HG03571 (cell line): Measurements from ENCODE around the gene BANF2.

Experiments
- ATAC-seq: cut with Tn5 transposase; IDR thresholded peaks from one replicate; pipeline ENCODE4 v1.9.1; 2021; ENCODE audit not compliant: unreplicated experiment

The BANF2 gene

GRCh38 chr20:17663486-17663885 is 36.3 kb upstream of the BANF2 start:
- no peak for ATAC-seq

DNA sequence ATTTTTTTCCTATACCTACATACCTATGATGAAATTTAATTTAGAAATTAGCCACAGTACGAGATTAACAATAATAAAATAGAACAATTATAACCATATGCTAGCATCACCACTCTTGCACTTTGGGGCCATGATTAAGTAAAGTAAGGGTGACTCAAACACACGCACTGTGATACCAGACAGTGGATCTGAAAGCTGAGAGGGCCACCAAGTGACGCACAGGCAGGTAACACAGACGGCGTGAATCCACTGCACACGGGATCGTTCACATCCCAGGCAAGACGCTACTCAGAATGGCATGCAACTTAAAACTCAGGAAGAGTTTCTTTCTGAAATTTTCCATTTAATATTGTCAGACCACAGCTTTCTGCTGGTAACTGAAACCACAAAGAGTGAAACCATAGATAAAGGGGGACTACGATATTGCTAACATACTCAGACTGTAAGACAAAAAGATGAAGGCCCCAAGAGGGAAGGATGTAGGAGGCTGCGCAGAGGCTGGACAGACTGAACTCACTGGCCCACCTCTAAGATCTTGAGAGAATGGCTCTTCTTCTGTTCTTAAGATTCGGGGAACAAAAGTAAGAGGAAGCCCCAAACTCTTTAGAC is 35.6 kb upstream of the BANF2 start:
- no peak for ATAC-seq

DNA sequence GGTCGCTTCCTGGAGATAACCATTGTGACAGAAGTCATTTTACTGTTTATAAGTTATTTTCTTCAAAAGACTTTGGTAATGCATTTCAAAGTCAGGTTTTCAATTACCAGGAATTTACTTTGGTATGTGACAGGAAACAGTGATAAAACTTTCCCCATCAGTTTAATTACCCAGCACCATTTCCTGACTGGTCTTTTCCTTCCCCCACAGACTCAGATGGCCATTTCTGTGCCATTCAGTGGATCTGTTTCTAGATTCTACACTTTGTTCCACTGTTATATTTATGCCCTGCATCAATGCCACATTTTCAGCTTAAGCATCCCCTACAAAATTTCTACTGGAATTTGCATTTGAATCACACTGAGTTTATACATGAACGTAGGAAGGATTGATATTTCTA is 34.0 kb upstream of the BANF2 start:
- no peak for ATAC-seq

DNA sequence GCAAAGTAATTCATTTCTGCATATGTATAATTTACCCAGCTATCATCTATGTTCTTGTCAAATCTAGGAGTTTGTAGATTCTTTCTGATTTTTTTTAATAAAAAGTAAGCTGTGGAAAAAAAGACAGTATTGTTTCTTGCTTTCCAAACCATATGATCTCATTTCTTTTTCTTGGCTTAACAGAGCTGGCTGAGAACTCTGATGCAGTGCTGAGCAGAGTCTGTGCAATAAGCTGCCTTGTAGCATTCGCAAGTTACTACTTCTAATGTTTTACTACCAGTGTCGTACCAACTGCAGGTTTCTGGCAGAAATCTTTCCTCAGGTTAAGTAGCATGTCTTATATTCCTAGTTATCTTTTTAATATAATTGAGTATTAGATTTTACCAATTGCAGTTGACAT is 33.3 kb upstream of the BANF2 start:
- ATAC-seq: no peak

- ATAC-seq: no peak
Observed at GRCh38 chr20:17667445-17667844, 32.3 kb upstream of the BANF2 start.

- ATAC-seq: no peak
Observed at GRCh38 chr20:17668432-17668831, 31.3 kb upstream of the BANF2 start.

- ATAC-seq: no peak
Observed at GRCh38 chr20:17669306-17669931, 30.3 kb upstream of the BANF2 start.

DNA sequence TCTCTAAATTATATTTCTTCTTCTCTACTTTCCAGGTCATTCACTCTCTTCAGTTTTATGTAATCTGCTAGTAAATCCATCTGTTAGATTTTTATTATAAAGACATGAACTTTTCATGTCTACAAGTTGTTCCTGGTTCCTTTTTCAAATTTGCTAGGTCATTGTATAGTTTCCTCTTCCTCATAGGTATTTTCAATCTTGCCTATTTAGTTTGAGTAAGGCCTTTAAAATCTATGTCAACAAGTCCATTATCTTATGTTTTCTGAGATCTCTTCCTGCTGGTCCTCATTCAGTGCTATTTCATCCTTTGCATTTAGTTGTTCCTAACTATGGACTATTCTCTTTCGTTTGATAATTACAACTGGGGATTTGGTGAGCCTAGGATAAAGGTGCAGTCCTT is 28.8 kb upstream of the BANF2 start:
- ATAC-seq: no peak

DNA sequence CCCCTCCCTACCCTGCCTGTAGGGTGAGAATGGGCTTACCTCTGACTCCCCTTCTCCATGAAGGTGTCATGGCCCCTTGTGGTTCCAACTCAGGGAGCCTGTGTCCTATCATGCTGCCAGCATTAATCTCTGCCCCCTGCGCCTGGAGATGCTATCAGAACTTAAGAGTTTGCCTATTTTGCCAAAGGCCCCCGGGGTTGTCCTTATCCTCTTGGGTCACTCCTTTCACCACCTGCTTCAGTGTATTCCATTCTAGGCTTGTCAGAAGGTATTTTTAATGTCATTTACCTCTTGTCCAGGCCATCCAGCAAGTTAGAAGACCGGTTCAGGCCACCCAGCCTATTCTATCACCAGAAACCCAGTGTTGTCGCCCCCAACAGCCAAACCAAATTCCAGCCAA is 28.2 kb upstream of the BANF2 start:
- ATAC-seq: no peak

- ATAC-seq: no peak
Observed at GRCh38 chr20:17673084-17673483, 26.7 kb upstream of the BANF2 start.

DNA sequence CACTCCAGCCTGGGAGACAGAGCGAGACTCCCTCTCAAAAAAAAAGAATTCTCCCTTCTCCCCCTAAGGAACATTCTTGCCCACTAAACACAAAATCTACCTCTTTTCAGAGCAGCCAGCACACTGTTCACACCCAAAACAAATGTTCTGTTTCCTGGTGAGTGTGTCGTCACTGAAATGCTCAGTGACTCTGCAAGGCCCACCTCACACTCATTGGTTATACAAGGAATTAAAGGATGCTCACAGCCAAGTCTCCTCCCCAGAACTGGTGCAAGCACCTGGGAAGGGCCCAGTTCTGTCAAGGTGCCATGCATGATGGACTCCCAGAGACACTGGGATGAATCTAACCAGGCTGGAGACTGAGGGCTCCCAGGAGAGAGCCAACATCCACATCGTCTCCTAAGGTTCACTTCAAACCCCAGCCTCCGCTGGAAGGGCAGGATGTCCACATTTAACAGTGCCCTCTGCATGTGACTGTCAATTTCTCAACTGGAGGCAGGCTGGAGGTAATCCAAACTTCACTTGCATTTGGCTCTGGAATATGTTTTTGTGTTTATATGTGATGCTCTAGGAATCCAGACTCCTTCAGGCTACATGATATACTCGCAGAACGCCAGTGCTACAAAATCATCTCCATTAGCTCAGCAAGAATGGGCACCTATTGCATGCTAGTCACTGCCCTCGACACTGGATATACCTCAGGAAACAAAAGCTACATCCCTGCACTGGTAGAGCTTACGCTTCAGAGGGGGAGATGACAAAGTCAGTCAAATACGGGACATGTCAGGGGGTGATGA is 24.8 kb upstream of the BANF2 start:
- no peak for ATAC-seq

DNA sequence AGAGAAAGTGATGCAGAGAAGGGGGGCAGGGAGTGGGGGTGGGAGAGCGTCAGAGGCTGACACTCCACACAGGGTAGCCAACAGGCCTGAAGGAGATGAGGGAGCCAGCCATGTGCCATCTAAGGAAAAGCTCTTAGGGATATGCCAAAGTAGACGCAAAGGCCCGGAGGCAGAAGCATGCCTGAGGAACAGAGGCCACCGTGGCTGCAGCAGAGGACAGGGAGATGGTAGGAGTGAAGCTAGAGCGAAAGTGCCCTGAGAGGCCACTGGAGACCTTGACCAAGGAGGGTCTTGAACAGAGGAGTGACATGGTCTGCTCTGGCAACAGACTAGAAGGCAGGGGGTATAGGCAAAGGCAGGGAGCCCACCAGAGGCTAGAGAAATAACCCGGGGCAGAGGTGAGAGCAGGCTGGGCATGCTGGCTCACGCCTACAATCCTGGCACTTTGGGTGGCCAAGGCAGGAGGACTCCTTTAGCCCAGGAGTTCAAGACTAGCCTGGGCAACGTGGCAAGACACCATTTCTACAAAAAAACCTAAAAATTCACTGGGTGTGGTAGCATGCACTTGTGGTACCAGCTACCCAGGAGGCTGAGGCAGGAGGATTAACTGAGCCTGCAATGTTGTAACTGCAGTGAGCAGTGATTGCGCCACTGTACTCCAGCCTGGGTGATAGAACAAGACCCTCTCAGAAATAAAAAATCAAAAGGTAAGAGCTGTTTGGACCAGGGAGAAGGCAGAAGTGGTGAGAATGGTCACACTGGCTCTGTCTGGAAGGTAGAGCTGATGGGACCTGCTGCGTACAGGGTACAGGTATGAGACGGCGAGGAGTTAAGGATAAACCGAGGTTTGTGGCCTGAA is 24.0 kb upstream of the BANF2 start:
- no peak for ATAC-seq

DNA sequence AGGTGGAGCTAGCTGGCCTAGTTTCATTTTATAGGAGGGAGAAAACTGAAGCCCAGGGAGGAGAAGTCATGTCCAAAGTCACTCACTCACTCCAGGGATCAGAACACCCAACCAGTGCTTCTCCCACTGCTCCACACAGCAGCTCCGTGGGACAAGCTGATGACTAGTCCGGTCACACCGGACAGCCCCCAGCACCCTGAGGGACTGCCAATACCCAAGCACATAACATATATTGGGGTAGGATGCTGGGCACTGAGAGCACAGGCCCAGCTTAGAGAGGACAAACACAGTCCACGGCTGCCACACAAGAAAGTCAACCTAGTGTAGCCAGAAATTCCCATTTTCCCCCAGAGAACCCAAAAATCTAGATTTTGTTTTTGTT is 23.4 kb upstream of the BANF2 start:
- no peak for ATAC-seq

DNA sequence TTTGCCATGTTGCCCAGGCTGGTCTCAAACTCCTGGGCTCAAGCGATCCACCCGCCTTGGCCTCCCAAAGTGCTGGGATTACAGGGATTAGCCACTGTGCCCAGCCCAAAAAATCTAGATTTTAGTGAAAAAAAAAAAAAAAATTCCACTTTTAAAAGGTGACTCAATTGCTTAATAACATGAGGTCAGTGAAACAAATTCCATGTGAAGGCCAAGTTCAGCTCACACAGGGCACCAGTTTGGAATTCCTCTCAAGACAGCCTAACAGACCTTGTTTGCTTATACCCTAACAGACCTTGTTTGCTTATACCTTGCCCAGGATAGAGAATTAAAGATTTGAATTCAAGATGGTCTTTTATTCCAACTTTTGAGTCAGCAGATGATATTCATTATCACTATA is 22.8 kb upstream of the BANF2 start:
- ATAC-seq: no peak

GRCh38 chr20:17678295-17678694 is 21.5 kb upstream of the BANF2 start:
- no peak for ATAC-seq

DNA sequence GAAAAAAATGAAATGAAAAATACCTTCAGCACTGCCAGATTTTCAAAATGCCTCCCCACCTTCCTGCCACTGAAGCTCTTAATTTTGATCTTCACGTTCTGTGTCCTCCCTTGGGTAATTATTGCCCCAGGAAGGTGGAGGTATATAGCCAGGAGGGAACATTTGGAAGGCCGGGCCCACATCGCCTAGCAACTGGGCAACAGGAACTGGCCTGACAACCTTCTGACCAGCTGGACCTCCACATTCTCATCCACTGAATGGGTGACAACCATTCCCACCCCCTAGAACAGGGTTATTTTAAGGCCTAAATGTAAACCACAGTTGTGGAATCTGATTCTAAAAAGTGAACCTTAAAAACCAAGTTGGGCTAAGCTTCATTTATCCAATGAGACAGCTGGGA is 20.9 kb upstream of the BANF2 start:
- ATAC-seq: no peak

DNA sequence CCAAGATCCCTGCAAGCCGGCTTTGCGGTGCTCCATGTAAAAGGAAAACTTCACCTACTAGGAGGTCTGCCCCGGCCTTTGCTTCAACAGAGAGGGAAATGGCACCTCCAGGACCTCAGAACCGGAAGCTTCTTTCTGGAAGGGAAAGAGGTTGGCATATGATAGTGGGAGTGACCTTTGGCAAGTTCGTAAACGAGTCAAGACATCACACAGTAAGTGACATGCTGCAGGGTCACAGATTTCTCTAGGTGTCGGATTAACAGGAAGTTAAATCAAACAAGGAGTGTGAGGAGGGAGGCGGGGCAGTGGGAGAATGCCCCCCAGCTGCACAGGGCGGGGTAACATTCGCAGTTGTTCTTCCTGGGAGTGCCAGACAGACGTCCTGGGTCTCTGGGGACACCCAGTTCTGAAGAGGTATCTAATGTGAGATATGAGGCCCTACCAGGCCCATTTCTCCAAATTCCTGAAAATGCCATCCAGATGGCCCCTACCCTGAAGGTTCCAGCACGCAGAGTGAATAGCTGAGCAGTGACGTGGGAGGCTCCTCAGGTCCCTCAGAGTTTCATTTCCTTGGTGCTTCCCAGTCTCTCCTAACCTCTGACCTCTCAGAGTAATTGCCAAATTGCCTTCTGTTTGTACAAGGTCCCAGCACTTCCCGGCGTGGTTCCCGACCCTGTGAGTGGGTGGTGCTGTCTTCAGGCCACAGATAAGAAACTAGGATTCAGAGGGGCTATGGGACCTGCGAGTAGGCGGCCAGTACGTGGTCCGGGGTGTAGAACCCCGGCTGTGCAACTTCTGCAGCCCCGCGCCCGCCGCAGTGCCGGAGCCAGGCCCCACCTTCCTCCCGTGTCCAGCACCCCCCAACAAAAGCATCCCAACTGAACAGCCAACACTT is 19.6 kb upstream of the BANF2 start:
- no peak for ATAC-seq

GRCh38 chr20:17680836-17681725 is 18.7 kb upstream of the BANF2 start:
- peak; percentile 31 for ATAC-seq

GRCh38 chr20:17681726-17682102 is 18.1 kb upstream of the BANF2 start:
- peak; percentile 3 for ATAC-seq
